Measurements from ENCODE around the gene PTGES3L. TPM values are rescaled to one million over a fixed set of nuclear protein-coding genes. Genes with fewer than 3 reads are reported as not detected.

Gene PTGES3L
- total and polyA plus RNA-seq, 2 of the 13 experiments (the other 11 are each of a cell fraction or from before 2014, with no cell fraction given), result 1.2 to 2.9 TPM

- TF ChIP-seq PHF20 (CRISPR knock-in tag; IDR thresholded peaks at IDR 0.05), result no peak
- no peak for TF ChIP-seq STAG1 (CRISPR knock-in tag; IDR thresholded peaks at IDR 0.05)
- TF ChIP-seq RERE (CRISPR knock-in tag; IDR thresholded peaks at IDR 0.05; ENCODE audit: low read depth), result no peak
- TF ChIP-seq HNF4G (IDR thresholded peaks at IDR 0.05; ENCODE audit: borderline replicate concordance, low read depth, low read length), result peak; percentile 25; the same call in 1 of the 2 replicates
- TF ChIP-seq HNF4G (CRISPR knock-in tag; IDR thresholded peaks at IDR 0.05; ENCODE audit: borderline replicate concordance, low read depth), result no peak
- TF ChIP-seq REPIN1 (CRISPR knock-in tag; IDR thresholded peaks at IDR 0.05; ENCODE audit: borderline replicate concordance, low read depth), result no peak
- no peak for TF ChIP-seq IRF9 (CRISPR knock-in tag; IDR thresholded peaks at IDR 0.05; ENCODE audit: borderline replicate concordance)
- TF ChIP-seq ZNF567 (CRISPR knock-in tag; IDR thresholded peaks at IDR 0.05; ENCODE audit: borderline replicate concordance), result no peak
- TF ChIP-seq, protein P1, sequence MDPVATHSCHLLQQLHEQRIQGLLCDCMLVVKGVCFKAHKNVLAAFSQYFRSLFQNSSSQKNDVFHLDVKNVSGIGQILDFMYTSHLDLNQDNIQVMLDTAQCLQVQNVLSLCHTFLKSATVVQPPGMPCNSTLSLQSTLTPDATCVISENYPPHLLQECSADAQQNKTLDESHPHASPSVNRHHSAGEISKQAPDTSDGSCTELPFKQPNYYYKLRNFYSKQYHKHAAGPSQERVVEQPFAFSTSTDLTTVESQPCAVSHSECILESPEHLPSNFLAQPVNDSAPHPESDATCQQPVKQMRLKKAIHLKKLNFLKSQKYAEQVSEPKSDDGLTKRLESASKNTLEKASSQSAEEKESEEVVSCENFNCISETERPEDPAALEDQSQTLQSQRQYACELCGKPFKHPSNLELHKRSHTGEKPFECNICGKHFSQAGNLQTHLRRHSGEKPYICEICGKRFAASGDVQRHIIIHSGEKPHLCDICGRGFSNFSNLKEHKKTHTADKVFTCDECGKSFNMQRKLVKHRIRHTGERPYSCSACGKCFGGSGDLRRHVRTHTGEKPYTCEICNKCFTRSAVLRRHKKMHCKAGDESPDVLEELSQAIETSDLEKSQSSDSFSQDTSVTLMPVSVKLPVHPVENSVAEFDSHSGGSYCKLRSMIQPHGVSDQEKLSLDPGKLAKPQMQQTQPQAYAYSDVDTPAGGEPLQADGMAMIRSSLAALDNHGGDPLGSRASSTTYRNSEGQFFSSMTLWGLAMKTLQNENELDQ (CRISPR knock-in tag; IDR thresholded peaks at IDR 0.05; ENCODE audit: borderline replicate concordance), result no peak
- TF ChIP-seq FOXC1 (CRISPR knock-in tag; IDR thresholded peaks at IDR 0.05; ENCODE audit: borderline replicate concordance), result no peak
- no peak for TF ChIP-seq ZNF326 (CRISPR knock-in tag; IDR thresholded peaks at IDR 0.05; ENCODE audit: borderline replicate concordance)
- TF ChIP-seq HOXD1 (CRISPR knock-in tag; IDR thresholded peaks at IDR 0.05), result no peak
- TF ChIP-seq SALL2 (CRISPR knock-in tag; IDR thresholded peaks at IDR 0.05), result no peak
- TF ChIP-seq ZNF430 (CRISPR knock-in tag; IDR thresholded peaks at IDR 0.05), result peak; percentile 76
- no peak for TF ChIP-seq ZBTB21 (CRISPR knock-in tag; IDR thresholded peaks at IDR 0.05)
- TF ChIP-seq NR2F6 (IDR thresholded peaks at IDR 0.05), result no peak
- TF ChIP-seq NR2F6 (CRISPR knock-in tag; IDR thresholded peaks at IDR 0.05), result peak; percentile 64
- no peak for TF ChIP-seq ZNF83 (CRISPR knock-in tag; IDR thresholded peaks at IDR 0.05; ENCODE audit: borderline replicate concordance)
- TF ChIP-seq ZNF503 (CRISPR knock-in tag; IDR thresholded peaks at IDR 0.05), result no peak
- no peak for TF ChIP-seq MEIS1 (CRISPR knock-in tag; IDR thresholded peaks at IDR 0.05; ENCODE audit: borderline replicate concordance)
Measured at GRCh38 chr17:42975265-42975664, 4.6 kb downstream of the PTGES3L start (continued).

Data from HepG2 (cell line).